HEK293T (cell line): ENCODE data around the gene MTERF2.

Experiments
- ELF4 ChIP-seq: fragments of 450-650 bp; IDR thresholded peaks from 2 replicates; pipeline ENCODE4 v1.6.1; 2017; ENCODE audit warnings: antibody characterized with exemption
- HDGF ChIP-seq: fragments of 450-650 bp; IDR thresholded peaks from 2 replicates; pipeline ENCODE4 v1.6.1; 2017; ENCODE audit warnings: antibody characterized with exemption, borderline replicate concordance
- NFRKB ChIP-seq: fragments of 450-650 bp; IDR thresholded peaks from 2 replicates; pipeline ENCODE4 v1.6.1; 2016; ENCODE audit warnings: mild to moderate bottlenecking, moderate library complexity
- SP1 ChIP-seq: fragments of 450-650 bp; IDR thresholded peaks from 2 replicates; pipeline ENCODE4 v1.6.1; 2017
- SUZ12 ChIP-seq: fragments of 450-650 bp; IDR thresholded peaks from 2 replicates; pipeline ENCODE4 v1.6.1; 2016; ENCODE audit warnings: mild to moderate bottlenecking

GRCh38 chr12:106985479-106985878, 1.5 kb downstream of the MTERF2 start:
- TF ChIP-seq SUZ12, result no peak
- no peak for TF ChIP-seq HDGF
- TF ChIP-seq SP1, result no peak
- TF ChIP-seq ELF4, result no peak
- TF ChIP-seq NFRKB, result no peak
